ENCODE data around the gene SLC2A1.

Gene SLC2A1

GRCh38 chr1:42979896-42980800 lies 21.5 kb upstream of the SLC2A1 start:
- DNase-seq (ENCODE audit: low spot score): no peak

GRCh38 chr1:42979036-42979430 lies 20.4 kb upstream of the SLC2A1 start:
- no peak for DNase-seq (ENCODE audit: low spot score)

DNA sequence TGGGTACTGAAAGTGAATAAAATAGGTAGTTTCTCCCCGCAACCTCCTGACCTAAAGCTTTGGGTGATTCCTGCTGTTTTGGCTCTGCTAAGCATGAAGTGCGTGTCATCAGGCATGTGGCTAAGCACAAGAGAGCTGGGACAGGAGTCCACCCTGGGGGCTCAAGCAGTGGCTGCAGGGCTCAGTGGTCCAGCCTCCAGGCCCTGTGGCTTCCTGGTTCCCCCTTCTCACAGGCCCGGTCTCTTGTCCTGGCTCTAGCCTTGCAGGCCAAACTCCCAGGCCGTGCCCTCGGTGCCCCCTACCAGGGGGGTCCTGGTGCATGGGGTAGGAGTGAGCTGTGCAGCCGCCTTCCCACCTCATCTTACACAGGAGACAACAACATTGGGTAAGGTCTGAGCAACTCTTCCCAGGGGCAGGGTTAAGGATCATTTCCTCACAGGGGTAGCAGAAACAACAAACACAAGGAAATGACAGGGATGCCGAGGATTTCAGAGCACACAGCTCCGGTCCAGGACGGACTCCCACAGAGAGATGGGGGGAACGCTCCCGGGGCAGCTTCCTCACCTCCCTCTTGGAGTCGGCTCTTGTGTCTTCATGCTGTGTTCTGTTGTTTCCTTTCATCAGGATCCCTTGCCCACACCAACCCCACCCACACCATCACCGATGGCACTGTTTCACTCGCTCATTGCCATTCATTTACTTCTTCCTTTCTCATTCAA lies 19.8 kb upstream of the SLC2A1 start:
- no peak for DNase-seq (ENCODE audit: low spot score)

- no peak for DNase-seq (ENCODE audit: low spot score)
Observed at GRCh38 chr1:42977653-42978052, 19.0 kb upstream of the SLC2A1 start.

GRCh38 chr1:42975561-42976225 lies 17.0 kb upstream of the SLC2A1 start:
- DNase-seq (ENCODE audit: low spot score): peak; percentile 8

DNA sequence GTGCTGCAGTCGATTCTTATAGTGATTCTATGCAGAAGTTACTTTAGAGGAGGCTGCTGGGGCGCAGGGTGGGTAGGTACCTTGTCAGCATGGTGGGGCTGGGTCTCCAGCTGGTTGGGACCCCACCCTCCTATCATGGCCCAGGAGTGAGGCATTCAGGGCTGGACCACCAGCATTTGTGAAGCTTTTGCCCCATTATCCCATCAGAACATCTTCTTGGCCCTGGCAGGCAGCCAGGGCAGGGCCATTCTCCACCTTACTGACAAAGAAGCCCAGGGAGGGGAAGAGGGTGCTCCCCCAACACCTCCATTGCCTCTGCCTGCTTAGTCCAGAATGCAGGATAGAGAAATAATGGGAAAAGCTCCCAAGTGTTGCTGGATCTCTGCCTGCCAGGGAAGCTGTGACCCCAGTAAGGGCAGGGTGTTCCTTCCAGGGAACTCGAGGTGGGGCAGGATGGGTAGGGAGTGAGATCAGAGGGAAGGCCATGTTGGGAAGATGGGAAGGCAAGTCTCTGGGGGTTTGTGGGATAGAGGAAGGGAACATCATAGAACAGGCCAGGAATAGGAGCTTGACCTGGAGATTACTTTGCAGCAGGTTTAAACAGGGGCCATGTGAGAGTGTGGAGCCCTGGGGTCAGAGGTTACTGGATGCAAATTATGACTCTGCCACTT lies 16.2 kb upstream of the SLC2A1 start:
- DNase-seq (ENCODE audit: low spot score): peak; percentile 69

DNA sequence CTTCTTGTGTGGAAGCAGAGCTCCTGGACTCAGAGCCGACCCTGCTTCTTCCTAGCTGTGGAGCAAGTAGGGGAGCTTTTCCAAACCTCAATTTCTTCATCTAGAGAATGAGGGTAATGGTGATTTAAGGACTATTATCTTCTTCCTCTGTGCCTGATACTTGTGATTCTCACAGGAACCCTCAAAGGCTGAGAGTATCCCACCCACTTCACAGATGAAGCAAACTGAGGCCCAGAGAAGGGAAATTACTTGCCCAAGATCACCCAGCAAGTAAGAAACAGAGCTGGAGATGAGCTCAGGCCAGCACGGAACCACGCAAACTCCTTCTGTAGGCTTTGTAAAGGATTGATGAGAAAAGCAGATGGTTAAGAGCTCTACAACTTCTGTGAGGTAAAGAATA lies 15.1 kb upstream of the SLC2A1 start:
- DNase-seq (ENCODE audit: low spot score): peak; percentile 21

DNA sequence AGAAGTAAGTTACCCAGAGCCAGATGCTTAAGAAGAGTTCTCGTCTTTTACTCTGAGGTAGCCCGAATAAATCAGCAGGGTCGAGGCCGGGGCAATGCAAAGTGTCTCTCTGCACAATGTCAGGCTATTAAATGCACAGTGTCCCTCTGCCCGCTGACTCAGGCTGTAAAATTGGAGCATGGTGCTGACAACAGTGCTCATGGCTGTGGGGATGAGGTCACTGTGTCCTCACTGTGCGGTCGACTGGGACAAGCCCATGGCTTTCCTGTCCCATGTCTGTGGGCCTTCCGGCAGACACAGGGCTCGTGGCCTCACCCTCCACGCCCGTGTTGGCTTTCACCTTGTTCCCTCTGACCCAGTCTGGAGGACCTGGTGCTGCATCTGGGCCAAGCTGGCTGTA lies 14.6 kb upstream of the SLC2A1 start:
- peak; percentile 26 for DNase-seq (ENCODE audit: low spot score)

DNA sequence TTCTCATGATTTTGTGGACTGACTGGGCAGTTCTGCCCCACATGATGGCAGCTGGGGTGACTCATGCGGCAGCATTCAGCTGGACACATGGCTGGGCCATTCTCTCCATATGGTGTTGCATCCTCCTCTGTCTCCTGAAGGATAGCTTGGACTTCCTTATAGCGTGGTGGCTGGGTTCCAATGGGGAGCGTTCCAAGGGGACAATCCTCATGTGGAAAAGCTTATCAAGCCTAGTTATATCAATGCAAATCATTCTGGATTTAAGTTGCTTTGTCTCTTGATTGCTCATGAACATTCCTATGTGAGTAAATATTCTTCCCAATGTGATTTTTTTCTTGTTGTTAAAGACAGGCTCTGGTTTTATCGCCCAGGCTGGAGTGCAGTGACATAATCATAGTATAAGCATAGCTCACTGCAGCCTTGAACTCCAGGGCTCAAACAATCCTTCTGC lies 13.2 kb upstream of the SLC2A1 start:
- DNase-seq (ENCODE audit: low spot score): peak; percentile 30

DNA sequence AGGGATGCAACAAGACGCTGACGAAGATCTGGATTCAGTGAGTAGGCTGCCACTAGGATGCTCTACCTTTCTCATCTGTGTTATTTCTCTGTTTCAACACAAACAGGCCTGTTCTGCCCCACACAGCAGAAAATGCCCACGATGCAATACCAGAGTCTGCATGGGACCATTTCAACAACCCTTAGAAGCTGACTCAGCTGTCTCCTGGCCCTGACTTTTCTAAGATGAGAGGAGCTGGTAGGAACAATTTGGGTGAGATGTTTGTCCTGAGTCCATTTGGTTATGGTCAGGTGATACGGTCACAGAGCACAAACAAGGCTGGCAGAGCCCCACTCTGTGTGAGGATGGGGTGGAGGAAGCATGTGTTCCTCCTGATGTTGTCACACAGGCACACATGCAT lies 11.5 kb upstream of the SLC2A1 start:
- peak; percentile 87 for DNase-seq (ENCODE audit: low spot score)

DNA sequence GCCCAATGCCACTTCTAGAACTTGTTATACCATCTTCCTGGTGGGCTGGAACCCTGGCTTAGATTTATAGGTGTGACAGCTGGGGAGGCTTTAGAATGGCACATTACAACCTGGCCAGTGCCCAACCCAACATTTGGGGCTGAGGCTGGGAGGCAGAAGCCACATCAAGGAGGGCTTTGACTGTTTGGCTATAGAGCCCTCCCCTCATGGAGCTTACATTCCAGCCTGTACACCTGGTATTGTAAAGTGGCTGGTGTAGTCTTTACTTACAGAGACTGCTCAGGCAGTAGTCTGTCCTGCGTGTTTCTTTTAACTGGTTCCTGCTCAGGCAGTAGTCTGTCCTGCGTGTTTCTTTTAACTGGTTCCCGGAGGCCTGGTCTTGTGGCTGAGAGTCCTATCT lies 10.0 kb upstream of the SLC2A1 start:
- no peak for DNase-seq (ENCODE audit: low spot score)

GRCh38 chr1:42966688-42967612 lies 8.3 kb upstream of the SLC2A1 start:
- peak; percentile 94 for DNase-seq (ENCODE audit: low spot score)

- peak; percentile 69 for DNase-seq (ENCODE audit: low spot score)
Observed at GRCh38 chr1:42965378-42965777, 6.7 kb upstream of the SLC2A1 start.

- DNase-seq (ENCODE audit: low spot score): no peak
Observed at GRCh38 chr1:42964044-42964812, 5.6 kb upstream of the SLC2A1 start.

DNA sequence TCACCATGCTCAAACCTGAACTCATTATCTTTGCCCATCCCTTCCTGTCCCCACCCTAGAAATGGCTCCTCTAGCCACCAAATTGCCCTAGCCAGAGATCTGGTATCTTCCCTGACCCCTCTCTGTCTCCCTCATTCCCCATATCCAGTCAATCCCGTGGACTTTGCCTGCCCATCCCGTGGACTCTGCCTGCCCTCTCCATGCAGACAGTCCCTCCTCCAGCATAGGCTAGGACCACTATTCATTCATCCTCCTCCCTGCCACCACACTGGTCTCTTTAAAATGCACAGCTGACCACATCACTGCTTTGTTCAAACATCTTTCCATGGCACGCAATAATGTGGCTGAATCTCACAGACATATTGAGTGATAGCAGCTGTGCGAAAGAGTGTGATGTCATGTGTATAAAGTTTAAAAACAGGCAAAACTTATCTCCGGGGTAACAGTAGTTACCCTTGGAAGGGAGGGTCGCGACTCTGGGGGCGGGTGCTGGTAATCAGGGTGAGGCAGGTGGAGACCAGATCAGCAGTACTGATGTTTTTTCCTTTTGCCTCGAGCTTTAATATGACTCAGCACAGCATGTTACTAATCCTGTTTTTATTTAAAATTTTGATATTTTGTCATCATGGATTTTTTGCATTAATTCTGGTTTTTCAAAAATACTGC lies 4.8 kb upstream of the SLC2A1 start:
- peak; percentile 96 for DNase-seq (ENCODE audit: low spot score)

- DNase-seq (ENCODE audit: low spot score): peak; percentile 95
Observed at GRCh38 chr1:42962641-42963377, 4.1 kb upstream of the SLC2A1 start.

DNA sequence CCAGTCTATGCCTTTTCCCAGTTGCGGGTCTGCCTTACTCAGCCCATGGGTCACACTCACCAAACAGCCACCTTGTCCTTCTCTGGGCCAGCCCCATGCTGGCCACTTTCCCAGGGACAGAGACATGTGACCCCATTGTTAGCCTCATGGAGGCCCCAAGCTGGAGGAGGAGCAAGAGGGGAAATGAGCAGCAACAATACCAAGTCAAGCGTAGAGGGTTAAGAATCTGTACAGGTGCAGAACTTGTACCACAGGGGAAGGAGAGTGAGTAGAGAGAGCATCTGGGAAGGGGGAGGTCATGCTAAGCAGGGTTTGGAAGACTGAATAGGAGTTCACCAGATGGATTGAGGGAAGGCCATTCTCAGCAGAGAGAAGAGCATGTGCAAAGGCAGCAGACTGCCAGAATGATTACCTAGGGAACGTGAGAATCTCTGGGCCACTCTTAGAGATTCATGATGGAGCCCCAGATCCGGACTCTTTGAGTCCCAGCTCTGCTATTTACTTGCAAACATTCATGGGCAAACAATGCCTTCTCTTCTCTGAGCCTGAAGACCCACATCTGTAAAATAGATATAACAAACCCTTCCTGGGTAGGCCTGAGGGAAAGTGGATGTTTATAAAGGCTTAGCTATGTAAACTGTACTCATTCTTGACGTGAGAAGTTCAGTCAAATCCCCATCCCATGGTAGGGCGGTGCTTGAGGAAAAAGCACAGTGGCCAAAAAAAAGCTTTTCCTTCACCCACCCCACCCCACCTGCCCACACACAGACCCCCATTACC lies 2.8 kb upstream of the SLC2A1 start:
- DNase-seq (ENCODE audit: low spot score): peak; percentile 77

All from hematopoietic multipotent progenitor cell treated with erythropoietin and hydrocortisone succinate and interleukin-3 and kit ligand, for 17 days (in vitro differentiated cells).